Muscle of leg (tissue), 11 donors: ENCODE measurements around the gene SBK3. TPM values are rescaled to one million over a fixed set of nuclear protein-coding genes. Genes with fewer than 3 reads are reported as not detected.
"Not testable (repeated sequence)": the region's sequence is repeated elsewhere in the genome, so short reads cannot be mapped to it uniquely, and the experiment has no call there.

Experiments
- DNase-seq: peaks from one replicate; pipeline ENCODE4 v3.0.0; 2013
- H3K27ac ChIP-seq: one replicate; pipeline ENCODE4 v1.5.1; 2013; ENCODE audit warnings: mild to moderate bottlenecking, low read length, control low read depth
- H3K27me3 ChIP-seq: one replicate; pipeline ENCODE4 v1.6.1; 2013; ENCODE audit warnings: low read length; ENCODE audit not compliant: control insufficient read depth, insufficient read depth
- H3K36me3 ChIP-seq: one replicate; pipeline ENCODE4 v1.6.1; 2013; ENCODE audit warnings: low read length; ENCODE audit not compliant: control insufficient read depth, insufficient read depth
- H3K4me1 ChIP-seq: one replicate; pipeline ENCODE4 v1.6.1; 2013; ENCODE audit warnings: low read length; ENCODE audit not compliant: control insufficient read depth, insufficient read depth
- H3K4me3 ChIP-seq: one replicate; pipeline ENCODE4 v1.5.1; 2013; ENCODE audit warnings: low read length, control low read depth
- H3K9me3 ChIP-seq: replicated peaks from 2 replicates; pipeline ENCODE4 v1.6.1; 2013; ENCODE audit warnings: low read depth, low read length; ENCODE audit not compliant: control insufficient read depth
- WGBS: methylation state at CpG from one replicate; pipeline ENCODE4 v1.1.5; 2013; ENCODE audit warnings: missing lambda C conversion rate; ENCODE audit not compliant: insufficient coverage; 5-methylcytosine and 5-hydroxymethylcytosine counted together
- polyA plus RNA-seq, 8 donors: library from polyadenylated mRNA; unstranded; fragments of 120-200 nt; gene quantifications; one replicate each; pipeline versions ENCODE4 v1.2.1 to v1.2.3, GENCODE V29; 2013; ENCODE audit warnings: inconsistent platforms in 1 of 8, low replicate concordance in 1 of 8; ENCODE audit not compliant: insufficient read length in 8 of 8, insufficient read depth in 1 of 8
- total RNA-seq: library from RNA; stranded (reverse); fragments of 120-200 nt; gene quantifications from one replicate; pipeline ENCODE4 v1.2.4, GENCODE V29; 2013

The SBK3 gene
- total and polyA plus RNA-seq, 9 donors, result 0.10 to 0.29 (median 0.14) TPM; not detected in 3

DNA sequence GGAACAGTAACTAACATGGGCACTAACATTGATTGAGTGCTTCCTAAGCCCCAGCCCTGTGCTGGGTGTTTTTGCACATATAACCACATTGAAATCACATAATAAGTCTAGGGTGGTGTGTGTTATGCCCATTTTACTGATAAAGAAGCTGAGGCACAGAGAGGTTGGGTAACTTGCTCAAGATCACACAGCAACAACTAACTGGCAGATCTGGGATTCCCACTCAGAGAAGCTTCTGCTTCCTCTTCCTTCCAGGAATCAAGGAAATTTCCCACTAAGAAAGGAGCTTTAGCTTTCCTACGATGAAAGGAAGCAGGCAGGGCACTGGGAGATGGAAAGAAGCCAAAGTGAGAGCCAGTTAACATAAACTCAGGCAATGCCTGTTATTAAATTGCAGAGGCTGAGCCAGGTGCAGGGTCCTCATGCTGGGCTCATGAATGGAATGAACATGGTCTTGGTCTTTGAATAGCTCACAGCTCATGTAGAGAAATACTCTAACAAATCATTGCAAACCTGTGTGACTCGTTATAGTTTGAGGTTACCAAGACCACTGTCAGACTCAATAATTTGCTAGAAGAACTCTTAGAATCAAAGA is 47.0 kb downstream of the SBK3 start:
- Histone ChIP-seq H3K36me3 (peaks cover 48% of the 10 kb centered on the region), H3K27me3 (peaks cover 8% of the 10 kb centered on the region), H3K4me3 (no peak overlapping the region), H3K4me1 (peaks cover 28% of the 10 kb centered on the region), H3K27ac (no peak overlapping the region), H3K9me3 (no peaks in the 10 kb centered on the region)
- no CpG with 5 or more reads among the region's 2 CpGs for WGBS
- DNase-seq, result no peak

DNA sequence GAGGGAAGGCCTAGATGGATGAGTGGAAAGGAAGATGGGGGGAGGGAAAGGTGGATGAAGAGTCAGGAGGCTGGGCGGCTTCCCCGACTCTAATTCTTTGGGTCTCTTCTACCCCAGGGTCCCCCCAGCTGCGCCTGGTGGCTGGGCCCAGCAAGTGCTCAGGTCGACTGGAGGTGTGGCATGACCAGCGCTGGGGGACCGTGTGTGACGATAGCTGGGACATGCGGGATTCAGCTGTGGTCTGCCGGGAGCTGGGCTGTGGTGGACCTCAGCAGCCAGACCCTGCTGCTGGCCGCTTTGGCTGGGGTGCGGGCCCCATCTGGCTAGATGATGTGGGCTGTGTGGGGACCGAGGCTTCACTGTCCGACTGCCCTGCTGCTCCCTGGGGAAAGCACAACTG is 47.6 kb downstream of the SBK3 start:
- DNase-seq, result no peak
- Histone ChIP-seq H3K27me3 (peaks cover 8% of the 10 kb centered on the region), H3K4me1 (peaks cover 32% of the 10 kb centered on the region), H3K36me3 (peaks cover 48% of the 10 kb centered on the region), H3K4me3 (no peak overlapping the region), H3K27ac (no peak overlapping the region), H3K9me3 (no peaks in the 10 kb centered on the region)
- 78% methylated on average over 13 of the region's 13 CpGs for WGBS

DNA sequence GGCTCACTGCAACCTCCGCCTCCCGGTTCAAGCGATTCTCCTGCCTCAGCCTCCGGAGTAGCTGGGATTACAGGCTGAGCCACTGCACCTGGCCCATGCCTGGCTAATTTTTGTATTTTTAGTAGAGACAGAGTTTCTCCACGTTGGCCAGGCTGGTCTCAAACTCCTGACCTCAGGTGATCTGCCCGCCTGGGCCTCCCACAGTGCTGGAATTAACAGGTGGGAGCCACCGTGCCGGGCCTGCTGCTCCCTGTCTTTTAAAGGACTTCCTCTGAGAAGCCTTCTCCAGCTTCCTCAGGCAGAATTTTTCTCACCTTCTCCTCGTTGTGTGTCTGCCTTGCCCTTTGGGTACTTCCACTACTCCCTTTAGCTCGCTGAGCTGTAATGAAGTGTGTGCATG is 48.5 kb downstream of the SBK3 start:
- H3K27me3 ChIP-seq, DNase-seq, H3K27ac ChIP-seq, H3K4me3 ChIP-seq, H3K9me3 ChIP-seq: not testable (repeated sequence)
- 56% methylated on average over 8 of the region's 10 CpGs for WGBS
- Histone ChIP-seq H3K4me1 (peaks cover 41% of the 10 kb centered on the region), H3K36me3 (peaks cover 46% of the 10 kb centered on the region)

DNA sequence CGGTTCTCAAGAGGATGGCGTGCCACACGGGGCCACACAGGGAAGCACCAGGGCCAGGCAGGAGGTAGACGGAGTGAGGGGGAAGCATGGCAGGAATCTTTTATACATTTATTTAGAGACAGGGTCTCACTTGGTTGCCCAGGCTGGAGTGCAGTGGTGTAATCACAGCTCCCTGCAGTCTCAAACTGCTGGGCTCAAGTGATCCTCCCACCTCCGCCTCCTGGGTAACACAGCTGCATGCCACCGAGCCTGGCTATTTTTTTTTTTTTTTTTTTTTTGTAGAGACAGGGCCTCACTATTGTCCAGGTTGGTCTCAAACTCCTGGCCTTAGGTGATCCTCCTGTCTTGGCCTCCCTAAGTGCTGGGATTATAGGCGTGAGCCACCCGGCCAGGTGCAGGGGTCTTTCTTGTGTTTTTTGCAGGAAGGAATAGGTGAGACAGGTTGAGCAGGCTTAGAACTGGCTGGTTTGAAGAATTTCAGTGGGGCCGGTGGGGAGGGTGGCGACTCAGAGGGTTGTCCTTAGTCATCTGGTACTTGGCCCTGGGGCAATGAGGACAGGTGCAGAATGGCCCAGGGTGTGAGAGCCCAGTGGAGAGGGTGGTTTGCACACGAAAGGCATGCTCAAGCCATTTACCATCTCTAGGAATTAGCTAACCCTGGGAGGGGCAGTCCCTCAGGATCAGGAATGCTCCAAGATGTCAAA is 49.5 kb downstream of the SBK3 start:
- Histone ChIP-seq H3K27ac (no peak overlapping the region), H3K9me3 (no peaks in the 10 kb centered on the region), H3K36me3 (peaks cover 36% of the 10 kb centered on the region), H3K27me3 (peaks cover 8% of the 10 kb centered on the region), H3K4me1 (peaks cover 51% of the 10 kb centered on the region), H3K4me3 (no peak overlapping the region)
- DNase-seq, result no peak
- 76% methylated on average over 7 of the region's 11 CpGs for WGBS

DNA sequence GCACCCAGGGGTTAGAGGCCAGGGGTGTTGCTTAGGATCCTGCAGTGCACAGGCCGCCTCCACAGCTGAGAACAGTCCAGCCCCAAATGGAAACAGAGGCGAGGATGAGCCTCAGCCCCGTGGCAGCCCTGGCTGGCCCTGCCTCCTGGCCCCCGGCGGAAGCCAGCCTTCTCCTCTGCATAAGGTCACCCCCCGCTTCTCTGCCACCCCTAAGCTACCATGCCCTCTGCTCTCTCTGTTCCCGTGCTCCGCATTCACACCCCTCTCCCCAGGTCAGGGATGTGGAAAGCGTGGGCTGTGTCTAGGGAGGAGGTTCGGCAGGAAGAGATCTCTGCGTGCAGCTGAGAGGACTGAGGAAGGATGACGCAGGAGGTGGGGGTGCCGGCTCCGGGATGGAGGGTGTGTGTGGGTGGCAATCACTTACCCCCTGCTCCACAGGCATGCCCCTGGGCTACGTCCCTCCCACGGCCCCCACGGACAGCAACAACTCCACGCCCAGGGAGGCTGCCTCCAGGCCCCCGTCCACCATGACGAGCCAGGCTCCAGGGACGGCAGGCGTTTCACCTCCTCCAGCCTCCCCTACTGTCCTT is 51.1 kb downstream of the SBK3 start:
- peak overlapping the region; percentile 41 for H3K4me3 ChIP-seq
- peaks cover 62% of the 10 kb centered on the region for H3K4me1 ChIP-seq
- H3K9me3 ChIP-seq, result no peaks in the 10 kb centered on the region
- peak; percentile 76 for DNase-seq
- WGBS, result 24% methylated on average over 5 of the region's 22 CpGs
- peaks cover 22% of the 10 kb centered on the region for H3K36me3 ChIP-seq
- H3K27me3 ChIP-seq, result peaks cover 8% of the 10 kb centered on the region
- H3K27ac ChIP-seq, result peak overlapping the region; percentile 86

DNA sequence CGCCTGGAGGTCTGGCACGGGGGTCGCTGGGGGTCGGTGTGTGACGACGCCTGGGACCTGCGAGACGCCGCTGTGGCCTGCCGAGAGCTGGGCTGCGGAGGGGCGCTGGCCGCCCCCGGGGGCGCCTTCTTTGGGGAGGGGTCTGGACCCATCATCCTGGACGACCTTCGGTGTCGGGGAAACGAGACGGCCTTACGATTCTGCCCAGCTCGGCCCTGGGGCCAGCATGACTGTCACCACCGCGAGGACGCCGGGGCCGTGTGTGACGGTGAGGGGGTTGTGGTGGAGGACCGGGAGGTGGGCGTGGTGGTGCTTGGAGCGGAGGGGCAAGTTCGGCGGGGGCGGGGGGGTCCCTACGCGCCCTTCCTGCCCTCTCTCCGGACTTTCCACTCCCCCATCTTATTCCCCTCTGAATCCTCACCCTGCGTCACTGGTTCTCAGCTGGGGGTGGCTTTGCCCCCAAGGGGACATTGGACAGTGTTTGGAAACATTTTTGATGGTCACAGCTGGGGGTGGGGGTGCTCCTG is 51.6 kb downstream of the SBK3 start:
- Histone ChIP-seq H3K9me3 (no peaks in the 10 kb centered on the region), H3K36me3 (peaks cover 17% of the 10 kb centered on the region), H3K4me3 (peak overlapping the region; percentile 41), H3K4me1 (peaks cover 63% of the 10 kb centered on the region), H3K27me3 (peaks cover 8% of the 10 kb centered on the region), H3K27ac (peak overlapping the region; percentile 86)
- DNase-seq, result no peak
- WGBS, result 39% methylated on average over 21 of the region's 38 CpGs

DNA sequence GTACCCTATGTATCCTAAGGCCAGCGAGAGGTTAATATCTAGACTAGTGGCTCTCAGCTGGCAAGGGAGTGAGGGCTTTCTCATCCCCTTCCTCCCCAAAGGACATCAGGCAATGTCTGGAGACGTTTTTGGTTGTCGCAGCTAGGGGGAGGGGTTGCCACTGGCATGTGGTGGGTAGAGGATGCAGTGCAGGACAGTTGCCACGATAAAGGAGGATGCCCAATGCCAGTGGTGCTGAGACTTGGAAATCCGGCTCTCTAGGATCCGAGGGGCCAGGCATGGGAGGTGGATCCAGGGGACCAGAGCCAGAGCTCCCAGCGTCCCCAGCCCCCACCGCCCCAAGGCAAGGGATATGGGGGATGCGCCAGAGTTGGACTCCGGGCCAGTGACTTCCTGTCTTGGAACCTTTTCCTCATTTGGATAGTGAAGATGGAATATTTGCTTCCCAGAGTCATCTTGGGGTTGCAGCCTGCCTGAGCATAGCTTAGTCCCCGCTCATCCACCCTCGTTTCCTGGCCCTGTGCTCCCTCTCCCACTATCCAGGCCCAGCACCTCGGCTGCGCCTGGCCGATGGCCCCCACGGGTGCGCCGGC is 52.2 kb downstream of the SBK3 start:
- 34% methylated on average over 17 of the region's 18 CpGs for WGBS
- peak overlapping the region; percentile 86 for H3K27ac ChIP-seq
- peak overlapping the region; percentile 41 for H3K4me3 ChIP-seq
- H3K27me3 ChIP-seq, result peaks cover 8% of the 10 kb centered on the region
- peaks cover 12% of the 10 kb centered on the region for H3K36me3 ChIP-seq
- peak; percentile 92 for DNase-seq
- no peaks in the 10 kb centered on the region for H3K9me3 ChIP-seq
- H3K4me1 ChIP-seq, result peaks cover 65% of the 10 kb centered on the region

DNA sequence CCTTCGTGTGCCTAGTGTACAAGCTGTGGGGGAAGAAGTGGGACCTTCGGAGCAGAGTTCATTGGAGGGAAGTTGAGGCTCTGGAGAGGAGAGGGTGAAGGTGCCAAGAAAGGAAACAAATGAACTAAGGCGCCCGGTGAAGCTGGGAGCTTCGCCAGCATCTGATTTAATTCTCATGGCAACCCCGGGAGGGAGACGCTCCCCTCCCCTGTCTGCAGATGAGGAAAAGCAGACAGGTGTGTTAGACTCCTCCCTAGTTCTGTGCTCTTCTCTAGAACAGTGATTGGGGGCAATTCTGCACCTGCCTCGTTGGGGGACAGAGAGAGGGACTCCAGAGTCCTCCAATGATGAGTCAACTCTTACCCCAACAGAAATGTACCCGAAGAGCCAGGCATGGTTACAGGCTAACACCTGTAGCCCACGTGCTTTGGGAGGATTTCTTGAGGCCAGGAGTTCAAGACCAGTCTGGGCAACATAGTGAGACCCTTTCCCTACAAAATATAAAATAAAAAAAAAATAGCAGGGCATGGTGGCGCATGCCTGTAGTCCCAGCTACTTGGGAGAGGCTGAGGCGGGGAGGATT is 52.9 kb downstream of the SBK3 start:
- WGBS, result 48% methylated on average over 3 of the region's 12 CpGs
- Histone ChIP-seq H3K4me1 (peaks cover 71% of the 10 kb centered on the region), H3K9me3 (no peaks in the 10 kb centered on the region), H3K4me3 (no peak overlapping the region), H3K27ac (no peak overlapping the region), H3K27me3 (peaks cover 8% of the 10 kb centered on the region), H3K36me3 (peaks cover 9% of the 10 kb centered on the region)
- DNase-seq, result no peak

DNA sequence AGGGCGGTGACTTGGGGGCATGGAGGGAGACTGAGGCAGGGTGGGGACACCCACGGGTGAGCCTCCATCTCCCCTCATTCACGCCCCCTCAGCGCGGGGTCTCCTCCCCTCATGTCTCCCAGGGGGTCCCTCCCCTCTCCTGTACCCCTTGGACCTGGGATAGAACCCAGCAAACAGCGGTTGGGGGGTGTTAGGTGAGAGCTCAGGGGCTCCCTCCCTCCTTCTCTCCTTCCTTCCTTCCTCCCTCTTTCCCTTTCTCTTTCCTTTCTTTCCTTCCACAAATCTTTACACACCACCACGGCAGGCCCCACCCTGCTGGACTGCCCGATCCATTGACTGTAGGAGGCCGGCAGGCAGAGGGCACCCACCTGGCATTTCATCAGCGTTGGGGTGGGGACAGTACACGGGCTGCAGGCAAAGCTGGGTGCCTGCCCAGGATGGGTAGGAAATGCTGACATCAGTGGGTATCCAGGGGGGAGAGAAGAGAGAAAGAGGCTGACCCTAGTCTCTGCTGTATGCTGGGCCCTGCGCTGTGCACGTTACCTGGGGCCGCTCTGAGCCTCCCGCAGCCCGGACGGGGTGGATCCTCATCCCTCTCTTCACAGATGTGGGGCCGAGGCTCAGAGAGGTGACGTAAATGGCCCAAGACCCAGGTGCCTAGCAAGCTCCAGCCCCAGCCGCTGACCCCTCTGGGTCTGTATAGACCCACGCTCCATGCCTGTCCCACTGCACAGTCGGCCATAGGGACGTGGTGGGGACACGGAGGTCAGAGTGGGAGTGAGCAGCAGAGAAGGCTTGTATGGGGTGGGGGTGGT is 53.6 kb downstream of the SBK3 start:
- H3K27ac ChIP-seq, result peak overlapping the region; percentile 55

More for the DNA sequence above, 53.6 kb downstream of the SBK3 start:
- WGBS, result 47% methylated on average over 16 of the region's 24 CpGs
- peaks cover 78% of the 10 kb centered on the region for H3K4me1 ChIP-seq
- no peak overlapping the region for H3K4me3 ChIP-seq
- H3K36me3 ChIP-seq, result peaks cover 9% of the 10 kb centered on the region
- no peak for DNase-seq
- H3K9me3 ChIP-seq, result no peaks in the 10 kb centered on the region
- peaks cover 8% of the 10 kb centered on the region for H3K27me3 ChIP-seq
